WERI-Rb-1 (cell line): ENCODE data around the gene TBX6.

Source experiments
- DNase-seq: peaks from one replicate; pipeline ENCODE4 v3.0.0-alpha.2; 2020
- H3K27ac ChIP-seq: fragments of 250-450 bp; sonication (Bioruptor Pico); 2 replicates; pipeline ENCODE4 v1.5.1; 2020; ENCODE audit warnings: mild to moderate bottlenecking, moderate library complexity
- H3K27me3 ChIP-seq: fragments of 250-450 bp; sonication (Bioruptor Pico); 2 replicates; pipeline ENCODE4 v1.5.1; 2021; ENCODE audit warnings: mild to moderate bottlenecking, low read depth, moderate library complexity; ENCODE audit not compliant: insufficient read depth, severe bottlenecking
- H3K36me3 ChIP-seq: fragments of 250-450 bp; sonication (Bioruptor Pico); 2 replicates; pipeline ENCODE4 v1.5.1; 2020; ENCODE audit warnings: mild to moderate bottlenecking, moderate library complexity
- H3K4me3 ChIP-seq: 2 replicates; pipeline ENCODE4 v1.5.1; 2011; ENCODE audit warnings: low read depth, mild to moderate bottlenecking, control low read depth, low read length
- H3K9me3 ChIP-seq: fragments of 250-450 bp; sonication (Bioruptor Pico); 2 replicates; pipeline ENCODE4 v1.5.1; 2021; ENCODE audit warnings: mild to moderate bottlenecking, moderate library complexity; ENCODE audit not compliant: severe bottlenecking
- TF ChIP-seq, protein P1 (sequence below): IDR thresholded peaks from 2 replicates; pipeline ENCODE4 v1.5.1; 2011; ENCODE audit warnings: low read depth, mild to moderate bottlenecking, control low read depth, inconsistent platforms, low read length

The TBX6 gene

DNA sequence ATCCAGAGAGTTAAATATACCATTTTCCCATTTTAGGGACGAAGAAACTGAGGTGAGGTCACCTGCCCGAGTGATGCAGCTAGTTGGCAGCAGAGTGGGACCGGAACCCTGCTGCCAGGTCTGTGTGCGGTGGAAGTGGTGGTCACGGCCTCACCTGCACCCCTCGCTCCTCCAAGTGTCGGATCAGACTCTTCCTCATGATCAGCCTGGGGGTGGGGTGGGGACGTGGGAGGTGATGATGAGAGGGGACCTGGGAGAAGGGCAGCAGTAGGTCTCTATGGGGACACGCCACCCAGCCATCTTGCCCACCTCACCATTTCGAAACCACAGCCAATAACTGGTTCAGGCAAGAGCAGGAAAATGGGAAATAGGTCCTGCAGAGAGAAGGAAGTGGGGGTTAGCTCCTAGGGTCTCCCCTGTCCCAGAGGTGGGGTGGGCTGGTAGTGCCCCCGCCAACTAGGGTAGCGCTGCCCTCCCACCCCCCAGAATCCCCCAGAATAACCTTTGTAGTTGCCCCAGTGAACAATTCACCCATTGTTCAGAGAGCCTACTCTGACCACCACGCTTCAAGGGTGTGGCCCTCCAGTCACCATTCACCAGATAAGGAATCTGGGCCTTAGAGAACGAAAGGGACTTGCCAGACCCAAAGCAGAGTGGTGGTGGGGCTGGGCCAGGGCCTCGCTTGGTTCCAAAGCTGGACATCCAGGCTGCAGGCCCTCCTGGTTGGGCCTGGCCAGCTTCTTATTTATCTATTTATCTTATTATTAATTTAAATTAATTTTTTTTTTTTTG lies 16.5 kb upstream of the TBX6 start:
- H3K36me3 ChIP-seq, result peaks cover 15% of the 10 kb centered on the region
- H3K9me3 ChIP-seq, result no peaks in the 10 kb centered on the region
- no peak overlapping the region for H3K4me3 ChIP-seq
- no peak overlapping the region for H3K27ac ChIP-seq
- H3K27me3 ChIP-seq, result no peaks in the 10 kb centered on the region
- TF ChIP-seq, protein P1, sequence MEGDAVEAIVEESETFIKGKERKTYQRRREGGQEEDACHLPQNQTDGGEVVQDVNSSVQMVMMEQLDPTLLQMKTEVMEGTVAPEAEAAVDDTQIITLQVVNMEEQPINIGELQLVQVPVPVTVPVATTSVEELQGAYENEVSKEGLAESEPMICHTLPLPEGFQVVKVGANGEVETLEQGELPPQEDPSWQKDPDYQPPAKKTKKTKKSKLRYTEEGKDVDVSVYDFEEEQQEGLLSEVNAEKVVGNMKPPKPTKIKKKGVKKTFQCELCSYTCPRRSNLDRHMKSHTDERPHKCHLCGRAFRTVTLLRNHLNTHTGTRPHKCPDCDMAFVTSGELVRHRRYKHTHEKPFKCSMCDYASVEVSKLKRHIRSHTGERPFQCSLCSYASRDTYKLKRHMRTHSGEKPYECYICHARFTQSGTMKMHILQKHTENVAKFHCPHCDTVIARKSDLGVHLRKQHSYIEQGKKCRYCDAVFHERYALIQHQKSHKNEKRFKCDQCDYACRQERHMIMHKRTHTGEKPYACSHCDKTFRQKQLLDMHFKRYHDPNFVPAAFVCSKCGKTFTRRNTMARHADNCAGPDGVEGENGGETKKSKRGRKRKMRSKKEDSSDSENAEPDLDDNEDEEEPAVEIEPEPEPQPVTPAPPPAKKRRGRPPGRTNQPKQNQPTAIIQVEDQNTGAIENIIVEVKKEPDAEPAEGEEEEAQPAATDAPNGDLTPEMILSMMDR, result no peak
- DNase-seq, result no peak

DNA sequence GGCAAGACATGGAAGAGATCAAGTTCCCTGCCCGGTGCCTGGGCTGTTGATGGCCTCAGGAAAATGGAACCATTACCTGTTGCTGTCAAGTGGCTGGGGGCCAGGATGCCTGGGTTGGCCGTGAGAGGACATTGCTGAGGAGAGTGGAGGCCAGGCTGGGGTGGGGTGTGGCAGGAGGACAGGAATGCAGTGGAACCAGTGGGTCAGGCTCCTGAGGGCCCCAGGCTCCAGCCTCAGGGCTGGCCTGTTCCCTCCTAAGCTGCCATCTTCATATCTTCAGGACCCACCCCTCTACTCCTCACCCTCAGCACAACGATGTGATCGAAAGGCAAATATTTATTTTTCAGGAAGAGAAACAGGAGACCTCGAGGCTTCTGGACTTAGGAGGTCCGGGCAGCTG lies 12.8 kb upstream of the TBX6 start:
- H3K9me3 ChIP-seq, result no peaks in the 10 kb centered on the region
- H3K4me3 ChIP-seq, result no peak overlapping the region
- no peaks in the 10 kb centered on the region for H3K27me3 ChIP-seq
- no peak for DNase-seq
- H3K27ac ChIP-seq, result no peak overlapping the region
- H3K36me3 ChIP-seq, result peaks cover 7% of the 10 kb centered on the region
- TF ChIP-seq, protein P1, result no peak

DNA sequence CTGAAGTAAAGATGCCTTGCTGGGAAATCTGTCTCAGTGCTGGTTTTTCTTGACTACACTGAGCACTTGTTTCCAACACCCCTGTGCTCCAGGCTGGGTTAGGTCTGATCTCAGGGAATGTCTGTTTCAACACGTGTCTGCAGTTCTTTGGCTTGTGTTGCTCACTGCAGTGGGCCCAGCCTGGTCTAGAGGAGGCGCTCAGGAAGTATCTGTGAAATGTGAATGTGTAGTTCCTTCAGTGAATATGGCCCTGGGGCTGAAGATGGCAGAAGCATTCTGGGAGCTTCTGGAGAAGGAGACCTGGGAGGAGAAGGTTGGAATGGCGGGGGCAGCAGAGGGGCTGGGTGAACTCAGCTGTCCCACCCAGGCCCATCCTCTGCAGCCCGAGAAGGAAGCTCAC lies 12.4 kb upstream of the TBX6 start:
- Histone ChIP-seq H3K36me3 (peaks cover 7% of the 10 kb centered on the region), H3K9me3 (no peaks in the 10 kb centered on the region), H3K27me3 (no peaks in the 10 kb centered on the region), H3K4me3 (no peak overlapping the region), H3K27ac (no peak overlapping the region)
- no peak for DNase-seq
- TF ChIP-seq, protein P1, result no peak

DNA sequence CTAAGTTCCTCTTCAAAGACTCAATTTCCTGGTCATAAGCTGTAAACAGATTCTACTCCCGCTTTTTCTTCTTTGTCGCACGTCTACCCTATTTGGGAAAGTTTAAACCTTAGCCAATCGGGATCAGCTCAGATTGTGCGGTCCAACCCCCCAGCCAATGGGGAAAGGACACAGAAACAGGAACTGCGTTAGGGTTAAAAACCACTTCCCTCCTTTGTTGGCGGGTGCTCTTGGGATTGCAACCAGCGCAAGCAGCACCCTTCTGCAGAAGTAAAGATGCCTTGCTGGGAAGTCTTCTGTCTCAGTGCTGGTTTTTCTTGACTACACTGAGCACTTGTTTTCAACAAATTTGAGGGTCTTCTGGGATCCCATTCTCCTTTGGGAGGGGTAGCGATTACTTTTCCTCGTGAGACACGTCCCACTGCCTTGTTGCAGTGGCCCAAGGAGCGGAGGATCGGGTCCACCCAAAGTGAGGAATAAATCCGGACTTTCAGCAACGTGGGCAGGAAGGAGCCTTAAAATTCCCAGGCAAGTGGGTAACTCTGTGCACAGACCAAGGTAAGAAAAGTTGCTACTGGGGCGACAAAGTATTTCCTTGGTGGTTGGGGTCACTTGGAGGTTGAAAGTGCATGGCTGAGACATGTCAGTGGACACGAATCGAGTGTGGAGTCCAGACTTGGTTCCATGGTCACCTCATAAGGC lies 5.3 kb upstream of the TBX6 start:
- H3K4me3 ChIP-seq, result no peak overlapping the region
- peaks cover 22% of the 10 kb centered on the region for H3K36me3 ChIP-seq
- H3K9me3 ChIP-seq, result peaks cover 18% of the 10 kb centered on the region
- H3K27me3 ChIP-seq, result no peaks in the 10 kb centered on the region
- no peak for DNase-seq
- peak overlapping the region; percentile 86 for H3K27ac ChIP-seq
- TF ChIP-seq, protein P1, result no peak

DNA sequence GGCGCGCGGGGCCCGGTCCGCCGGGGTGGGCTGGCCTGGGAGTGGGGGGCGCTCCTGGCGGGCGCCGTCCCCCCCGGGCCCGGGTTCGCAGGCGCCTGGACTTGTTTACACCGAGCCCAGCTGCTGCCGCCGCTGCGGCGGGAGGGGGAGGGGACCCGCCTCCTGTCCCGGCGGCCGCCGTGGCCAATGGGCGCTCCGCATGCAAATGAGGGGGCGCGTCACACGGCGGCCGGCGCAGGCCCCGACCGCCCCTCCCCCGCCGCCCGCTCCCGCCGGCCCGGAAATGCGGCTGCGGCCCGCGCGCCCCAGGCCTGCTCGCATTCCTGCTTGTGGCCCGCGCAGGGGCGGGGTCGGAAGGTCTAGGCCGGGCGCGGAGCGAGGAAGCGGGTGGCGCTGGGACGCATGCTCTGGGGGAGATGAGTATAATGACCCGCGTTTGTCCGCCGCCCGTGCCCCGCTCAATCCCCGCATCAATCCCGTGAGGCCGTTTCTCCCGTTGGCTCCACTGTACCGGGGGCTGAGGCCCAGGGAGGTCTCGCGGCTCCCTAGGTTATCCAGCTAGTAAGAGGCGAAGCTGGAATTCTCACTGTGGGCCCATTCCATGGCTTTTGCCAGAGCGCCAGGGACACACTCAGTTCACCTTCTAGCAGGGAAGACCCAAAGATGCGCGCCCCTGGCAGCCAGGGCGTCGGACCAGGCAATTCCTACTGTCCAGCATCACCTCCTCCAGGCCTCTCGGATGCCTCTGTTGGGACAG lies 4.6 kb upstream of the TBX6 start, which contains the start of gene YPEL3:
Gene YPEL3 (minus strand): TSS at position 109 of the 757 bp plus-strand sequence. CDS start 731 bp downstream, outside the sequence.
- H3K27ac ChIP-seq, result peak within 1 kb of the TSS; percentile 86
- H3K4me3 ChIP-seq, result peak within 1 kb of the TSS; percentile 54
- H3K9me3 ChIP-seq, result peaks cover 18% of the 10 kb centered on the region
- DNase-seq, result peak; percentile 89
- no peaks in the 10 kb centered on the region for H3K27me3 ChIP-seq
- TF ChIP-seq, protein P1, result no peak
- H3K36me3 ChIP-seq, result peaks cover 22% of the 10 kb centered on the region
